Astrocyte of the spinal cord (primary cell): ENCODE results near the gene LIN37.

Experiments
- DNase-seq: peaks from one replicate; pipeline ENCODE4 v3.0.0; 2011; ENCODE audit warnings: low read depth, low spot score
- H3K4me3 ChIP-seq: 2 replicates; pipeline ENCODE4 v1.5.1; 2011; ENCODE audit warnings: low read depth, mild to moderate bottlenecking, low read length, moderate library complexity
- in situ Hi-C: cut with HindIII; loops from 2 replicates; pipeline ENCODE4 v1.10.0; 2017; ENCODE audit warnings: low sequenced_read_pairs
- TF ChIP-seq, protein P1 (sequence below): IDR thresholded peaks from 2 replicates; pipeline ENCODE4 v1.5.1; 2012; ENCODE audit warnings: low read depth, mild to moderate bottlenecking, low read length, inconsistent platforms

LIN37 gene

DNA sequence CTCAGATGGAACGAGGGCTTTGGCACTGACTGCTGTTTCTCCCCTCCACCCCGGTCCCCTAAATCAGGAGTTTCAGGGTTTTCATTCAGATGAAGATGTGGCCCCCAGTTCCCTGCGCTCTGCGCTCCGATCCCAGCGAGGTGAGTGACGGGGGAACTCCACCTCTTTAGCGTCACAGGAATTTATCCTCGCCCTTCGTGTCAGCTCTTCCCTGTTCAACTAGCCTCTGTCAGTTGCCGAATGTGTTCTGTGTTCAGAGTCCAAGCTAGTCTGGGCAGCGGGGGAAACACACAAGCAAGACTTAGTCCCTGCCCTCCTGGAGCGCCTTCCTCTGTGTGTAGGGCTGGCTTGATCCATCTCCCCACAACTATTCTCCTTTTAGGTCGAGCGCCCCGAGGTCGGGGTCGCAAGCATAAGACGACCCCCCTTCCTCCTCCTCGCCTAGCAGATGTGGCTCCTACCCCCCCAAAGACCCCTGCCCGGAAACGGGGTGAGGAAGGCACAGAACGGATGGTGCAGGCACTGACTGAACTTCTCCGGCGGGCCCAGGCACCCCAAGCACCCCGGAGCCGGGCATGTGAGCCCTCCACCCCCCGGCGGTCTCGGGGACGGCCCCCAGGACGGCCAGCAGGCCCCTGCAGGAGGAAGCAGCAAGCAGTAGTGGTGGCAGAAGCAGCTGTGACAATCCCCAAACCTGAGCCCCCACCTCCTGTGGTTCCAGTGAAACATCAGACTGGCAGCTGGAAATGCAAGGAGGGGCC is 28.8 kb upstream of the LIN37 start:
- in situ Hi-C loops = no loop called here
- peak overlapping the region; percentile 82 for H3K4me3 ChIP-seq
- no peak for DNase-seq
- TF ChIP-seq, protein P1, sequence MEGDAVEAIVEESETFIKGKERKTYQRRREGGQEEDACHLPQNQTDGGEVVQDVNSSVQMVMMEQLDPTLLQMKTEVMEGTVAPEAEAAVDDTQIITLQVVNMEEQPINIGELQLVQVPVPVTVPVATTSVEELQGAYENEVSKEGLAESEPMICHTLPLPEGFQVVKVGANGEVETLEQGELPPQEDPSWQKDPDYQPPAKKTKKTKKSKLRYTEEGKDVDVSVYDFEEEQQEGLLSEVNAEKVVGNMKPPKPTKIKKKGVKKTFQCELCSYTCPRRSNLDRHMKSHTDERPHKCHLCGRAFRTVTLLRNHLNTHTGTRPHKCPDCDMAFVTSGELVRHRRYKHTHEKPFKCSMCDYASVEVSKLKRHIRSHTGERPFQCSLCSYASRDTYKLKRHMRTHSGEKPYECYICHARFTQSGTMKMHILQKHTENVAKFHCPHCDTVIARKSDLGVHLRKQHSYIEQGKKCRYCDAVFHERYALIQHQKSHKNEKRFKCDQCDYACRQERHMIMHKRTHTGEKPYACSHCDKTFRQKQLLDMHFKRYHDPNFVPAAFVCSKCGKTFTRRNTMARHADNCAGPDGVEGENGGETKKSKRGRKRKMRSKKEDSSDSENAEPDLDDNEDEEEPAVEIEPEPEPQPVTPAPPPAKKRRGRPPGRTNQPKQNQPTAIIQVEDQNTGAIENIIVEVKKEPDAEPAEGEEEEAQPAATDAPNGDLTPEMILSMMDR = no peak

DNA sequence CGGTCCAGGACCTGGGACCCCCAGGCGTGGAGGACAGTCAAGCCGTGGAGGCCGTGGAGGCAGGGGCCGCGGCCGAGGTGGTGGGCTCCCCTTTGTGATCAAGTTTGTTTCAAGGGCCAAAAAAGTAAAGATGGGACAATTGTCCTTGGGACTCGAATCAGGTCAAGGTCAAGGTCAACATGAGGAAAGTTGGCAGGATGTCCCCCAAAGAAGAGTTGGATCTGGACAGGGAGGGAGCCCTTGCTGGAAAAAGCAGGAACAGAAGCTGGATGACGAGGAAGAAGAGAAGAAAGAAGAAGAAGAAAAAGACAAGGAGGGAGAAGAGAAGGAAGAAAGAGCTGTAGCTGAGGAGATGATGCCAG is 28.2 kb upstream of the LIN37 start:
- no peak for DNase-seq
- no peak overlapping the region for H3K4me3 ChIP-seq
- TF ChIP-seq, protein P1 = no peak
- in situ Hi-C loops = no loop called here

DNA sequence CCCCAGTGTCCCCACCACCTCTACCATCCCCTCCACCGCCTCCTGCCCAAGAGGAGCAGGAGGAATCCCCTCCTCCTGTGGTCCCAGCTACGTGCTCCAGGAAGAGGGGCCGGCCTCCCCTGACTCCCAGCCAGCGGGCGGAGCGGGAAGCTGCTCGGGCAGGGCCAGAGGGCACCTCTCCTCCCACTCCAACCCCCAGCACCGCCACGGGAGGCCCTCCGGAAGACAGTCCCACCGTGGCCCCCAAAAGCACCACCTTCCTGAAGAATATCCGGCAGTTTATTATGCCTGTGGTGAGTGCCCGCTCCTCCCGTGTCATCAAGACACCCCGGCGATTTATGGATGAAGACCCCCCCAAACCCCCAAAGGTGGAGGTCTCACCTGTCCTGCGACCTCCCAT is 27.7 kb upstream of the LIN37 start:
- no peak for DNase-seq
- in situ Hi-C loops = no loop called here
- TF ChIP-seq, protein P1 = no peak
- no peak overlapping the region for H3K4me3 ChIP-seq

DNA sequence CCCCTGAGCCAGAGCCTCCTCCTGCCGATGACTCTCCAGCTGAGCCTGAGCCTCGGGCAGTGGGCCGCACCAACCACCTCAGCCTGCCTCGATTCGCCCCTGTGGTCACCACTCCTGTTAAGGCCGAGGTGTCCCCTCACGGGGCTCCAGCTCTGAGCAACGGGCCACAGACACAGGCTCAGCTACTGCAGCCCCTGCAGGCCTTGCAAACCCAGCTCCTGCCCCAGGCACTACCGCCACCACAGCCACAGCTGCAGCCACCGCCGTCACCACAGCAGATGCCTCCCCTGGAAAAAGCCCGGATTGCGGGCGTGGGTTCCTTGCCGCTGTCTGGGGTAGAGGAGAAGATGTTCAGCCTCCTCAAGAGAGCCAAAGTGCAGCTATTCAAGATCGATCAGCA is 27.0 kb upstream of the LIN37 start:
- in situ Hi-C loops = no loop called here
- TF ChIP-seq, protein P1 = no peak
- no peak overlapping the region for H3K4me3 ChIP-seq
- no peak for DNase-seq

DNA sequence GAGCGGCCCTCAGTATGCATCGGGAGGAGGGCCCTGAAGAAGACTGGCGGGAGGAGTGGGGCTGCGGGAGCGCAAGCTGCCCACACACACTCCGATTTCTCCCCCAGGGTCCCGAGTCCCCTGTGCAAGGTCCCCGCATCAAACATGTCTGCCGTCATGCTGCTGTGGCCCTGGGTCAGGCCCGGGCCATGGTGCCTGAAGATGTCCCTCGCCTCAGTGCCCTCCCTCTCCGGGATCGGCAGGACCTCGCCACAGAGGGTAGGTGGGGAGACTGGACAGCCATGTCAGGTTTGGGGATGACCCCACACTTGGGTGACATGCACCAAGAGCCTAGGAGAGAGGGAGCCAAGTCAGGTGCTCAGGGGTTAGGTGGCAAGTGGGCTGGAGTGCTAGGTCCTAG is 25.9 kb upstream of the LIN37 start:
- H3K4me3 ChIP-seq = no peak overlapping the region
- TF ChIP-seq, protein P1 = no peak
- no peak for DNase-seq
- in situ Hi-C loops = no loop called here

DNA sequence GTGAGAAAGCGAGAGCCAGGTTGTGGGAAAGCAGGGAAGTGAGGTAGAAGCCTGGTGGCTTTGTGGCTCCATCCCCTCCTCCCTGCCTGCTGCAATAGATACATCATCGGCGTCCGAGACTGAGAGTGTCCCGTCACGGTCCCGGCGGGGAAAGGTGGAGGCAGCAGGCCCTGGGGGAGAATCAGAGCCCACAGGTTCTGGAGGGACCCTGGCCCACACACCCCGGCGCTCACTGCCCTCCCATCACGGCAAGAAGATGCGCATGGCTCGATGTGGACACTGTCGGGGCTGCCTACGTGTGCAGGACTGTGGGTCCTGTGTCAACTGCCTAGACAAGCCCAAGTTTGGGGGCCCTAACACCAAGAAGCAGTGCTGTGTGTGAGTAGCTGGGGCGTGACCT is 25.5 kb upstream of the LIN37 start:
- TF ChIP-seq, protein P1 = no peak
- in situ Hi-C loops = no loop called here
- H3K4me3 ChIP-seq = no peak overlapping the region
- no peak for DNase-seq
